ENCODE data around the gene MSH4.

DNA sequence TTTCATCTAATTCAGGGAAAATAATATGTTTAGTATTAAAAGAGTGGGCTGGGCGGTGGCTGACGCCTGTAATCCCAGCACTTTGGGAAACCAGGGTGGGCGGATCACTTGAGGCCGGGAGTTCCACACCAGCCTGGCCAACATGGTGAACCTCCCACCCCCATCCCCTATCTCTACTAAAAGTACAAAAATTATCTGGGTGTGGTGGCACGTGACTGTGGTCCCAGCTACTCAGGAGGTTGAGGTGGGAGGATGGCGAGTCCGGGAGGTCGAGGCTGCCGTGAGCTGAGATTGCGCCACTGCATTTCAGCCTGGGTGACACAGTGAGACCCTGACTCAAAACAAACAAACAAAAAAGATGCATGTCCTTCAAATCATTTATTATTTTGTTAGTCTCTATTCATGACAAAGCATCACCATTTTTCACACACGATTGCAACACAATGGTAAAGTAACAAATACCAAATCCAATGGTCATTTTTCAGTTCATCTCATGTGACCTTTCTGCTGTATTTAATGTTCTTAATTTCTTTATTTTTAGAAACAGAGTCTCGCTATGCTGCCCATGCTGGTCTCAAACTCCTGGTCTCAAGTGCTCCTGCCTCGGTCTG, 1.0 kb downstream of the MSH4 start:
- TF ChIP-seq POLR2A (IDR thresholded peaks at IDR 0.05), result no peak
- TF ChIP-seq, protein P1, sequence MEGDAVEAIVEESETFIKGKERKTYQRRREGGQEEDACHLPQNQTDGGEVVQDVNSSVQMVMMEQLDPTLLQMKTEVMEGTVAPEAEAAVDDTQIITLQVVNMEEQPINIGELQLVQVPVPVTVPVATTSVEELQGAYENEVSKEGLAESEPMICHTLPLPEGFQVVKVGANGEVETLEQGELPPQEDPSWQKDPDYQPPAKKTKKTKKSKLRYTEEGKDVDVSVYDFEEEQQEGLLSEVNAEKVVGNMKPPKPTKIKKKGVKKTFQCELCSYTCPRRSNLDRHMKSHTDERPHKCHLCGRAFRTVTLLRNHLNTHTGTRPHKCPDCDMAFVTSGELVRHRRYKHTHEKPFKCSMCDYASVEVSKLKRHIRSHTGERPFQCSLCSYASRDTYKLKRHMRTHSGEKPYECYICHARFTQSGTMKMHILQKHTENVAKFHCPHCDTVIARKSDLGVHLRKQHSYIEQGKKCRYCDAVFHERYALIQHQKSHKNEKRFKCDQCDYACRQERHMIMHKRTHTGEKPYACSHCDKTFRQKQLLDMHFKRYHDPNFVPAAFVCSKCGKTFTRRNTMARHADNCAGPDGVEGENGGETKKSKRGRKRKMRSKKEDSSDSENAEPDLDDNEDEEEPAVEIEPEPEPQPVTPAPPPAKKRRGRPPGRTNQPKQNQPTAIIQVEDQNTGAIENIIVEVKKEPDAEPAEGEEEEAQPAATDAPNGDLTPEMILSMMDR (IDR thresholded peaks at IDR 0.05), result no peak

Measured in testis (tissue), 2 donors.